Stomach (tissue), 9 donors: ENCODE data around the gene USP32. TPM values are rescaled to one million over a fixed set of nuclear protein-coding genes. Genes with fewer than 3 reads are reported as not detected.

Experiments
- DNase-seq, 2 donors: peaks; one replicate each; pipeline versions ENCODE4 v3.0.0 to v3.0.0-alpha.2; 2013 to 2019
- H3K27ac ChIP-seq, 5 donors: fragments of 200-600 bp in 4 of 5; sonication (generic) in 4 of 5; one replicate each; pipeline ENCODE4 v1.5.1; 2013 to 2019; ENCODE audit warnings: mild to moderate bottlenecking in 1 of 5, moderate library complexity in 1 of 5
- H3K27me3 ChIP-seq, 3 donors: fragments of 200-600 bp; sonication (generic); one replicate each; pipeline ENCODE4 v1.5.1; 2017 to 2019; ENCODE audit warnings: mixed run types in 1 of 3
- H3K36me3 ChIP-seq, 4 donors: fragments of 200-600 bp; sonication (generic); 1 replicate in 3 of 4; 2 replicates in 1 of 4; pipeline ENCODE4 v1.5.1; 2016 to 2019
- H3K4me1 ChIP-seq, 4 donors: fragments of 200-600 bp; sonication (generic); one replicate each; pipeline ENCODE4 v1.5.1; 2016 to 2019
- H3K4me3 ChIP-seq, 4 donors: fragments of 200-600 bp; sonication (generic) in 3 of 4; one replicate each; pipeline ENCODE4 v1.5.1; 2016 to 2019; ENCODE audit warnings: mild to moderate bottlenecking in 1 of 4
- H3K9me3 ChIP-seq, 4 donors: fragments of 200-600 bp; sonication (generic); one replicate each; pipeline ENCODE4 v1.5.1; 2016 to 2019
- CTCF ChIP-seq, 7 experiments: fragments of 450-650 bp in 4 of 7; fragments of 200-600 bp in 3 of 7; sonication (generic) in 3 of 7; IDR thresholded peaks; one replicate each; pipeline ENCODE4 v1.5.1; 2016 to 2019; ENCODE audit warnings: antibody characterized with exemption in 7 of 7, control low read depth in 2 of 7, mild to moderate bottlenecking in 1 of 7
- EP300 ChIP-seq: sonication (generic); formaldehyde crosslinking; IDR thresholded peaks from one replicate; pipeline ENCODE4 v1.6.1; 2017; ENCODE audit warnings: antibody characterized with exemption
- POLR2A ChIP-seq, 4 donors: fragments of 450-650 bp; IDR thresholded peaks; one replicate each; pipeline ENCODE4 v1.6.1; 2016; ENCODE audit warnings: antibody characterized with exemption in 4 of 4, control low read depth in 2 of 4, mild to moderate bottlenecking in 1 of 4, moderate library complexity in 1 of 4
- POLR2AphosphoS5 ChIP-seq, 3 donors: sonication (generic); formaldehyde crosslinking; IDR thresholded peaks; one replicate each; pipeline ENCODE4 v1.6.1; 2016; ENCODE audit warnings: antibody characterized with exemption in 3 of 3
- WGBS, 5 donors: extraction: QIAGEN DNeasy Blood & Tissue Kit in 3 of 5; methylation state at CpG; one replicate each; pipeline versions ENCODE4 v1.1.5 to v1.1.7; 2013 to 2018; 5-methylcytosine and 5-hydroxymethylcytosine counted together
- intact Hi-C: fragments of 100-400 bp; cut with DNase I; formaldehyde crosslinking; loops from one replicate; pipeline ENCODE4 v1.15.1; 2023; ENCODE audit warnings: low total_unique reads
- polyA plus RNA-seq, 3 donors: library from polyadenylated mRNA; stranded (reverse); fragments of 200-250 nt; gene quantifications; one replicate each; pipeline ENCODE4 v1.2.3, GENCODE V29; 2013
- total RNA-seq, 5 donors: library from RNA; depleted of rRNA; stranded (reverse); fragments of >200 nt; gene quantifications; one replicate each; pipeline versions ENCODE4 v1.1.0 to v1.2.3, GENCODE V29; 2014 to 2016
- donor health status: healthy with polysubstance abuse.
- donor health status: Bipolar disorder and iron deficiency.
- donor health status: healthy.

Gene USP32
- total and polyA plus RNA-seq, 8 donors = 7.5 to 70.9 (median 16.0) TPM

GRCh38 chr17:60410001-60410400 is 18.1 kb upstream of the USP32 start:
- TF ChIP-seq POLR2A (IDR thresholded peaks at IDR 0.05) = no peak
- TF ChIP-seq EP300 = no peak
- no peak for TF ChIP-seq POLR2AphosphoS5 (IDR thresholded peaks at IDR 0.05)
- TF ChIP-seq CTCF (IDR thresholded peaks at IDR 0.05) = no peak
- no peaks in the 10 kb centered on the region for H3K36me3 ChIP-seq
- H3K4me1 ChIP-seq = no peaks in the 10 kb centered on the region
- H3K27me3 ChIP-seq = peaks cover 0 to 8% (median 0%) of the 10 kb centered on the region in 3 donors
- WGBS, 5 donors = 91 to 98% (median 94%) methylated on average over 4 of the region's 4 CpGs
- H3K27ac ChIP-seq = no peak overlapping the region
- intact Hi-C loops = no loop called here
- no peaks in the 10 kb centered on the region for H3K9me3 ChIP-seq
- no peak for DNase-seq
- H3K4me3 ChIP-seq = no peak overlapping the region

GRCh38 chr17:60406887-60407286 is 15.0 kb upstream of the USP32 start:
- no peak overlapping the region for H3K27ac ChIP-seq
- intact Hi-C loops = no loop called here
- DNase-seq = no peak

GRCh38 chr17:60403962-60404361 is 12.0 kb upstream of the USP32 start:
- H3K9me3 ChIP-seq = no peaks in the 10 kb centered on the region
- no peak for DNase-seq
- TF ChIP-seq CTCF (IDR thresholded peaks at IDR 0.05) (no peak), POLR2AphosphoS5 (IDR thresholded peaks at IDR 0.05) (no peak), POLR2A (IDR thresholded peaks at IDR 0.05) (no peak), EP300 (no peak)
- intact Hi-C loops = no loop called here
- H3K36me3 ChIP-seq = no peaks in the 10 kb centered on the region
- peaks cover 0 to 8% (median 0%) of the 10 kb centered on the region in 3 donors for H3K27me3 ChIP-seq
- H3K4me1 ChIP-seq = no peaks in the 10 kb centered on the region
- no peak overlapping the region for H3K4me3 ChIP-seq
- no peak overlapping the region for H3K27ac ChIP-seq
- WGBS, 5 donors = 78 to 95% (median 91%) methylated on average over 6 of the region's 6 CpGs

More at GRCh38 chr17:60406887-60407286, 15.0 kb upstream of the USP32 start:
- no peak for TF ChIP-seq EP300
- TF ChIP-seq POLR2A (IDR thresholded peaks at IDR 0.05) = no peak
- TF ChIP-seq POLR2AphosphoS5 (IDR thresholded peaks at IDR 0.05) = no peak
- no peak for TF ChIP-seq CTCF (IDR thresholded peaks at IDR 0.05)
- no peaks in the 10 kb centered on the region for H3K36me3 ChIP-seq
- H3K4me1 ChIP-seq = no peaks in the 10 kb centered on the region
- H3K4me3 ChIP-seq = no peak overlapping the region
- no peaks in the 10 kb centered on the region for H3K9me3 ChIP-seq
- H3K27me3 ChIP-seq = peaks cover 0 to 8% (median 0%) of the 10 kb centered on the region in 3 donors
- 64 to 77% (median 70%) methylated on average over 3 of the region's 3 CpGs for WGBS, 5 donors

GRCh38 chr17:60403523-60403810 is 11.5 kb upstream of the USP32 start:
- TF ChIP-seq POLR2AphosphoS5 (IDR thresholded peaks at IDR 0.05) = no peak
- no peak for TF ChIP-seq CTCF (IDR thresholded peaks at IDR 0.05)
- TF ChIP-seq EP300 = no peak
- H3K36me3 ChIP-seq = no peaks in the 10 kb centered on the region
- peaks cover 0 to 8% (median 0%) of the 10 kb centered on the region in 3 donors for H3K27me3 ChIP-seq
- no peak overlapping the region for H3K27ac ChIP-seq
- H3K9me3 ChIP-seq = no peaks in the 10 kb centered on the region
- intact Hi-C loops = no loop called here
- no peak overlapping the region for H3K4me3 ChIP-seq
- no peak for DNase-seq
- no peaks in the 10 kb centered on the region for H3K4me1 ChIP-seq
- WGBS, 5 donors = 74 to 90% (median 79%) methylated on average over 3 of the region's 3 CpGs

- no peaks in the 10 kb centered on the region for H3K9me3 ChIP-seq
- H3K4me1 ChIP-seq = no peaks in the 10 kb centered on the region
- DNase-seq = no peak
- peaks cover 0 to 7% (median 0%) of the 10 kb centered on the region in 3 donors for H3K27me3 ChIP-seq
- intact Hi-C loops = no loop called here
- no peak for TF ChIP-seq POLR2AphosphoS5 (IDR thresholded peaks at IDR 0.05)
- no peak for TF ChIP-seq EP300
- TF ChIP-seq POLR2A (IDR thresholded peaks at IDR 0.05) = no peak
- no peak for TF ChIP-seq CTCF (IDR thresholded peaks at IDR 0.05)
- H3K36me3 ChIP-seq = no peaks in the 10 kb centered on the region
- no peak overlapping the region for H3K27ac ChIP-seq
- H3K4me3 ChIP-seq = no peak overlapping the region
These were observed 9.9 kb upstream of the USP32 start for GRCh38 chr17:60401819-60402218.
